Effector memory CD4-positive, alpha-beta T cell (primary cell): ENCODE data around the gene CCN2.
"Not testable (repeated sequence)": the region's sequence is repeated elsewhere in the genome, so short reads cannot be mapped to it uniquely, and the experiment has no call there.

Experiments used
- DNase-seq, 3 donors: peaks; one replicate each; pipeline ENCODE4 v3.0.0-alpha.2; 2020
- H3K27ac ChIP-seq: 2 replicates; pipeline ENCODE4 v1.7.0; 2013; ENCODE audit warnings: mild to moderate bottlenecking, low read length, moderate library complexity; ENCODE audit not compliant: insufficient read depth, poor library complexity, severe bottlenecking
- H3K27me3 ChIP-seq: replicated peaks from 2 replicates; pipeline ENCODE4 v1.7.0; 2013; ENCODE audit warnings: mild to moderate bottlenecking, low read length; ENCODE audit not compliant: insufficient read depth, control insufficient read depth, poor library complexity, severe bottlenecking
- H3K36me3 ChIP-seq: 2 replicates; pipeline ENCODE4 v1.7.0; 2013; ENCODE audit warnings: mild to moderate bottlenecking, low read length, moderate library complexity; ENCODE audit not compliant: control insufficient read depth, insufficient read depth
- H3K4me1 ChIP-seq: 2 replicates; pipeline ENCODE4 v1.7.0; 2013; ENCODE audit warnings: low read length, mild to moderate bottlenecking; ENCODE audit not compliant: control insufficient read depth, insufficient read depth, poor library complexity, severe bottlenecking
- H3K4me3 ChIP-seq: 2 replicates; pipeline ENCODE4 v1.7.0; 2013; ENCODE audit warnings: low read length, low read depth, mild to moderate bottlenecking; ENCODE audit not compliant: insufficient read depth, poor library complexity, severe bottlenecking
- H3K9me3 ChIP-seq: 2 replicates; pipeline ENCODE4 v1.7.0; 2013; ENCODE audit warnings: mild to moderate bottlenecking, low read length, moderate library complexity; ENCODE audit not compliant: control insufficient read depth

CCN2 gene

GRCh38 chr6:131920656-131921055, 30.5 kb downstream of the CCN2 start:
- Histone ChIP-seq H3K27ac (no peak overlapping the region), H3K36me3 (no peaks in the 10 kb centered on the region), H3K4me1 (peaks cover 6% of the 10 kb centered on the region), H3K4me3 (no peak overlapping the region), H3K27me3 (no peaks in the 10 kb centered on the region), H3K9me3 (no peaks in the 10 kb centered on the region)
- no peak for DNase-seq

GRCh38 chr6:131918650-131919355, 32.4 kb downstream of the CCN2 start:
- no peaks in the 10 kb centered on the region for H3K36me3 ChIP-seq
- no peaks in the 10 kb centered on the region for H3K9me3 ChIP-seq
- H3K4me3 ChIP-seq: no peak overlapping the region
- no peak for DNase-seq
- H3K4me1 ChIP-seq: peaks cover 6% of the 10 kb centered on the region
- H3K27me3 ChIP-seq: no peaks in the 10 kb centered on the region
- H3K27ac ChIP-seq: no peak overlapping the region

DNA sequence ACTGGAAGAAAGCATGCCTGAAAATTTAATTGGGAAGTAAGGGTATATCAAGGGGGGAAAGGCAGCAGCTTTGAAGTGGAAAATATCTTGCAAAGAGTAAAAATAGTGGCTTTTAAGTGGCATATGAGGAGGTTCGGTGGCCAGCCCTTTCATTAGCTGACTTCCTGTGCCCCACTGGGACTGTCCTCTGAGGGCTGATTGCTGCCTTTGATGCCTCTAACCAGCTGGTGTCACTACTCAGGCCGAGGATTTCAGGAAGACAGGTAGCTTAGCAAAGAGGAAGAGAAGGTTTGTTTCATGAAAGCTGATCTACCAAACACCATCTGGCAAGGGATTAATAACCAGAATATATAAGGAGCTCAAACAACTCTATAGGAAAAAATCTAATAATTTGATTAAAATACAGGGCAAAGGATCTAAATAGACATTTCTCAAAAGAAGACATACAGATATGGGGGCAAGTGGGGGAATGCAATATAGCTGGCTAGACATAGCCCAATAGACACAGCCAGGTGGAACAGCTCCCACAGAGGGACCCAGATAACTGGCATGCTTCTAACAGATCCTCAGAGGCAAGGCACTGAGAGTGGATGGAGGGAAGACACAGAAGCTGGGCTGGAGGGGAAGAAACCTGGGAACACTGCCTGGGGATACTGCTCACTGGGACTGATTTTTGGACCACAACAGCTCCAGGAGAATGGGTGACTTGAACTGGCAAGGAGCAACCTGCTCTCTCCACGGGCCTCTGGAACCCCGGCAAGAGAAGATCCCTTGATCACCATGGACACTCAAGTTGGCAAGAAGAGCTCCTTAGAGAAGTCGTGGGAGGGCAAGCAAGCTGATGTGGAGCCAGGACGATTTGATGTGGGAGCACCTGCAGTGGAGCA, 33.2 kb downstream of the CCN2 start:
- no peaks in the 10 kb centered on the region for H3K9me3 ChIP-seq

DNA sequence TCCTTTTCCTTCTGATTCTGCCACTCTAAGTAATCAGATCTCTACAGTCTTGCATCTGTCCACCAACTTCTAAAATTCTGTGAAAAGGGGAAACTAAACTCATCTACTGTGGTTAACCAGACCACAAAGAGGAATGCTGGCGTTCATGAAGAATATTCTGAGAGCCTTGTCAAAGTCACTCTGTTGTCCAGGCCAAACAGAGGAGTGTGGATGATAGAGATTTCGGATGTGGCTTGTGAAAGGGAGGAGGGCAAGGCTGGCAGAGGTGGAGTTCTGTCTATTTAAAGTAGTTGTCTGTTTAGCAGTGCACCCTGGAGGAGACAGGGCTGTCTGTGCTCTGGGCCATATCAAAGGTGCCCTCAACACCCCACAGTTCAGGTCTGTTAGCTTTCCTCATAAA, 33.9 kb downstream of the CCN2 start:
- Histone ChIP-seq H3K27ac (no peak overlapping the region), H3K27me3 (no peaks in the 10 kb centered on the region)
- DNase-seq: no peak

More for the DNA sequence above, 33.2 kb downstream of the CCN2 start:
- no peaks in the 10 kb centered on the region for H3K36me3 ChIP-seq
- H3K4me3 ChIP-seq: no peak overlapping the region
- no peak overlapping the region for H3K27ac ChIP-seq
- no peak for DNase-seq
- H3K27me3 ChIP-seq: no peaks in the 10 kb centered on the region
- H3K4me1 ChIP-seq: peaks cover 6% of the 10 kb centered on the region

DNA sequence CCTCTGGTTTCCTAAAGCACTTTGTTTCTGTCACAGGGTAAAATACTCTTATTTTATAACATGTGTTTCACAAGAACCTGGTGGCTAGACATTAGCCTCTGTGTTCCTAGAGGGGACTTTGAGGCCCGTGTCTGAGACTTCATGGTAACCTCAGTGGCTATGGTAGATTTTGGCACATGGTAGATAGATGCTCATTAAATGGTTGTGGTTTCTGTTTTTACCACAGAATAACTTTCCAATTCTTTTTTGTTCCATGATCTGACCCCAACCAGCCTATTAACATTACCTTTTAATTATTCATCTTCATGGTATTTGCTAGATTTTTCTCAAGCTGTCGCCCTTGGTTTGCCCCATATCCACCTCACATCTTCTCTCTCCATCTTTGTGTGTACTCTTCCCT, 34.3 kb downstream of the CCN2 start:
- Histone ChIP-seq H3K27me3 (no peaks in the 10 kb centered on the region), H3K9me3 (no peaks in the 10 kb centered on the region), H3K4me3 (no peak overlapping the region), H3K36me3 (no peaks in the 10 kb centered on the region), H3K27ac (no peak overlapping the region), H3K4me1 (peaks cover 9% of the 10 kb centered on the region)
- no peak for DNase-seq

More for the DNA sequence above, 33.9 kb downstream of the CCN2 start:
- no peak overlapping the region for H3K4me3 ChIP-seq
- peaks cover 7% of the 10 kb centered on the region for H3K4me1 ChIP-seq
- no peaks in the 10 kb centered on the region for H3K9me3 ChIP-seq
- H3K36me3 ChIP-seq: no peaks in the 10 kb centered on the region

- not testable (repeated sequence) for H3K36me3 ChIP-seq, H3K27me3 ChIP-seq, DNase-seq, H3K27ac ChIP-seq, H3K4me3 ChIP-seq, H3K4me1 ChIP-seq, H3K9me3 ChIP-seq
Observed at GRCh38 chr6:131916091-131916796, 34.9 kb downstream of the CCN2 start.

GRCh38 chr6:131914967-131915751, 36.0 kb downstream of the CCN2 start:
- DNase-seq: peak in 2 of 3 donors; percentile 1 to 12
- Histone ChIP-seq H3K27ac (no peak overlapping the region), H3K4me3 (no peak overlapping the region), H3K27me3 (no peaks in the 10 kb centered on the region), H3K9me3 (no peaks in the 10 kb centered on the region), H3K36me3 (no peaks in the 10 kb centered on the region), H3K4me1 (peaks cover 9% of the 10 kb centered on the region)

GRCh38 chr6:131914234-131914633, 36.9 kb downstream of the CCN2 start:
- no peak overlapping the region for H3K4me3 ChIP-seq
- no peak overlapping the region for H3K27ac ChIP-seq
- DNase-seq: no peak
- no peaks in the 10 kb centered on the region for H3K27me3 ChIP-seq
- H3K9me3 ChIP-seq: no peaks in the 10 kb centered on the region
- H3K36me3 ChIP-seq: no peaks in the 10 kb centered on the region
- H3K4me1 ChIP-seq: peaks cover 9% of the 10 kb centered on the region

DNA sequence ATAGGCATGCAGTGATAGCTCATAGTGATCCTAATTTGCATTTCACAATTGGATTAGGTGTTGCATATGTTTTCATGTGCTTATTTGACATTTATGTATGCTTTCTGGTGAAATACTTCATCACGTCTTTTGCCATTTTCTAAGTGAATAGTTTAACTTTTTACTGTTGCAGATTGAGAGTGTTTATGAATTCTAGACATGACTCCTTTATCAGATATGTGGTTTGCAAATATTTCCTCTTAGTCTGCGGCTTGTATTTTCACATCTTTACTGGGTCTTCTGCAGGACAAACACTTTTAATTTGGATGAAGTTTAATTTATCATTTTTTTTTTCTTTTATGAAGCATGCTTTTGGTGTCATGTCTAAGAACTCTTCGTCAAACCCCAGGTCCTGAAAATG, 39.2 kb downstream of the CCN2 start:
- Histone ChIP-seq H3K27ac (no peak overlapping the region), H3K4me1 (peaks cover 3% of the 10 kb centered on the region), H3K9me3 (no peaks in the 10 kb centered on the region), H3K36me3 (no peaks in the 10 kb centered on the region), H3K27me3 (no peaks in the 10 kb centered on the region), H3K4me3 (no peak overlapping the region)
- DNase-seq: no peak
